K562 (cell line): ENCODE results near the gene OR10A3. TPM values are rescaled to one million over a fixed set of nuclear protein-coding genes. Genes with fewer than 3 reads are reported as not detected.

Experiments used
- HNRNPL ChIP-seq: fragments of 200-400 bp; formaldehyde crosslinking; IDR thresholded peaks from 2 replicates; pipeline ENCODE4 v1.6.1; 2017; ENCODE audit warnings: low read depth, mild to moderate bottlenecking, low read length
- ILK ChIP-seq: fragments of 450-650 bp; IDR thresholded peaks from 2 replicates; pipeline ENCODE4 v1.6.1; 2016; ENCODE audit warnings: missing genetic modification characterization, low read depth, mild to moderate bottlenecking, missing compliant biosample characterization, moderate library complexity, borderline replicate concordance
- NUFIP1 ChIP-seq: fragments of 450-650 bp; IDR thresholded peaks from 2 replicates; pipeline ENCODE4 v1.6.1; 2018; ENCODE audit not compliant: partially characterized antibody
- POLR2B ChIP-seq: fragments of 450-650 bp; IDR thresholded peaks from 2 replicates; pipeline ENCODE4 v1.6.1; 2018; ENCODE audit warnings: low read depth; ENCODE audit not compliant: partially characterized antibody
- TCFL5 ChIP-seq: fragments of 250-450 bp; sonication (Bioruptor Pico); conservative IDR thresholded peaks from 2 replicates; pipeline ENCODE4 v1.6.1; 2021; ENCODE audit warnings: mild to moderate bottlenecking, moderate library complexity, matching md5 sums
- polyA plus RNA-seq, 8 experiments: library from polyadenylated mRNA; depleted of rRNA in 4 of 8; stranded (reverse) in 5 of 8; unstranded in 3 of 8; fragments of >200 nt; fragmentation: Nextera tagmentation in 2 of 8; fragmentation: Illumina TruSeq in 1 of 8; extraction: Ambion mirVana in 2 of 8; extraction: Trizol in 1 of 8; gene quantifications; 2 replicates each; pipeline versions ENCODE4 v1.2.1 to v1.2.3, GENCODE V29; 2011 to 2014; ENCODE audit warnings: inconsistent platforms in 1 of 8, missing spikeins in 1 of 8
- total RNA-seq, 7 experiments: library from RNA; depleted of rRNA in 6 of 7; stranded (reverse); fragments of >200 nt in 6 of 7; fragmentation: Illumina TruSeq in 2 of 7; extraction: Trizol in 2 of 7; gene quantifications; 2 replicates each; pipeline versions ENCODE4 v1.2.1 to v1.2.3, GENCODE V29; 2011 to 2021; ENCODE audit warnings: low replicate concordance in 1 of 7
- TF ChIP-seq, protein P1 (sequence below), 2 experiments: fragments of 450-650 bp in 1 of 2; sonication (generic) in 1 of 2; formaldehyde crosslinking in 1 of 2; IDR thresholded peaks; 2 replicates each; pipeline versions ENCODE4 v1.7.1 to v1.9.0; 2016 to 2022; ENCODE audit warnings: inconsistent platforms in 1 of 2, mild to moderate bottlenecking in 1 of 2, missing genetic modification reagents in 1 of 2
- TF ChIP-seq, protein P2 (sequence below): fragments of 450-650 bp; formaldehyde crosslinking; IDR thresholded peaks from 2 replicates; pipeline ENCODE4 v1.4.0; 2020; ENCODE audit warnings: mild to moderate bottlenecking, moderate library complexity
- TF ChIP-seq, protein P3 (sequence below): sonication (generic); formaldehyde crosslinking; IDR thresholded peaks from 2 replicates; pipeline ENCODE4 v1.8.1; 2023; ENCODE audit warnings: mild to moderate bottlenecking, missing genetic modification reagents

Gene OR10A3
- total and polyA plus RNA-seq, 9 of the 15 experiments (the other 6 are each of a cell fraction or from before 2014, with no cell fraction given), result not detected

DNA sequence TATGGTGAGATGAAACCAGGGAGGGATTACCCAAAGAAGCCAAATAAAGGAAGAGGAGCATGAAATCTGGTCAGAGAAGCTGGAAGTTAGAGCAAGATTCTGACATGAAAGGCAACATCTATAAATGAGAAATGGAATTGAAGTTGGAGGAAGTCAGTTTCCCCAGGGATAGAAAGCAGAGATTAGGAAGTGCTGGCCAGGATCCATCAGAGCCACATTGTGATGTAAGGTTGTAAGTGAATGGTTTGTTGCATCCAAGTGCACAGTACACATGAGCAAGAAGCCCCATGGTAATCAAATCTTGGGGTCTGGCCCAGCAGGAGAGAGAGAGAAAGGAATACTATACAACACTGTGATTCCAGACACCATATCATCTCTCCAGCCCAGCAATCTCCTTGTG, 30.3 kb upstream of the OR10A3 start (continued):
- TF ChIP-seq, protein P1, sequence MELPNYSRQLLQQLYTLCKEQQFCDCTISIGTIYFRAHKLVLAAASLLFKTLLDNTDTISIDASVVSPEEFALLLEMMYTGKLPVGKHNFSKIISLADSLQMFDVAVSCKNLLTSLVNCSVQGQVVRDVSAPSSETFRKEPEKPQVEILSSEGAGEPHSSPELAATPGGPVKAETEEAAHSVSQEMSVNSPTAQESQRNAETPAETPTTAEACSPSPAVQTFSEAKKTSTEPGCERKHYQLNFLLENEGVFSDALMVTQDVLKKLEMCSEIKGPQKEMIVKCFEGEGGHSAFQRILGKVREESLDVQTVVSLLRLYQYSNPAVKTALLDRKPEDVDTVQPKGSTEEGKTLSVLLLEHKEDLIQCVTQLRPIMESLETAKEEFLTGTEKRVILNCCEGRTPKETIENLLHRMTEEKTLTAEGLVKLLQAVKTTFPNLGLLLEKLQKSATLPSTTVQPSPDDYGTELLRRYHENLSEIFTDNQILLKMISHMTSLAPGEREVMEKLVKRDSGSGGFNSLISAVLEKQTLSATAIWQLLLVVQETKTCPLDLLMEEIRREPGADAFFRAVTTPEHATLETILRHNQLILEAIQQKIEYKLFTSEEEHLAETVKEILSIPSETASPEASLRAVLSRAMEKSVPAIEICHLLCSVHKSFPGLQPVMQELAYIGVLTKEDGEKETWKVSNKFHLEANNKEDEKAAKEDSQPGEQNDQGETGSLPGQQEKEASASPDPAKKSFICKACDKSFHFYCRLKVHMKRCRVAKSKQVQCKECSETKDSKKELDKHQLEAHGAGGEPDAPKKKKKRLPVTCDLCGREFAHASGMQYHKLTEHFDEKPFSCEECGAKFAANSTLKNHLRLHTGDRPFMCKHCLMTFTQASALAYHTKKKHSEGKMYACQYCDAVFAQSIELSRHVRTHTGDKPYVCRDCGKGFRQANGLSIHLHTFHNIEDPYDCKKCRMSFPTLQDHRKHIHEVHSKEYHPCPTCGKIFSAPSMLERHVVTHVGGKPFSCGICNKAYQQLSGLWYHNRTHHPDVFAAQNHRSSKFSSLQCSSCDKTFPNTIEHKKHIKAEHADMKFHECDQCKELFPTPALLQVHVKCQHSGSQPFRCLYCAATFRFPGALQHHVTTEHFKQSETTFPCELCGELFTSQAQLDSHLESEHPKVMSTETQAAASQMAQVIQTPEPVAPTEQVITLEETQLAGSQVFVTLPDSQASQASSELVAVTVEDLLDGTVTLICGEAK (IDR thresholded peaks at IDR 0.05), result no peak
- TF ChIP-seq, protein P1 (CRISPR knock-in tag; IDR thresholded peaks at IDR 0.05), result no peak
- TF ChIP-seq NUFIP1 (no peak), HNRNPL (no peak), TCFL5 (no peak), POLR2B (no peak), ILK (tag) (no peak)
- TF ChIP-seq, protein P2, sequence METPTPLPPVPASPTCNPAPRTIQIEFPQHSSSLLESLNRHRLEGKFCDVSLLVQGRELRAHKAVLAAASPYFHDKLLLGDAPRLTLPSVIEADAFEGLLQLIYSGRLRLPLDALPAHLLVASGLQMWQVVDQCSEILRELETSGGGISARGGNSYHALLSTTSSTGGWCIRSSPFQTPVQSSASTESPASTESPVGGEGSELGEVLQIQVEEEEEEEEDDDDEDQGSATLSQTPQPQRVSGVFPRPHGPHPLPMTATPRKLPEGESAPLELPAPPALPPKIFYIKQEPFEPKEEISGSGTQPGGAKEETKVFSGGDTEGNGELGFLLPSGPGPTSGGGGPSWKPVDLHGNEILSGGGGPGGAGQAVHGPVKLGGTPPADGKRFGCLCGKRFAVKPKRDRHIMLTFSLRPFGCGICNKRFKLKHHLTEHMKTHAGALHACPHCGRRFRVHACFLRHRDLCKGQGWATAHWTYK (CRISPR knock-in tag), result no peak
- TF ChIP-seq, protein P3, sequence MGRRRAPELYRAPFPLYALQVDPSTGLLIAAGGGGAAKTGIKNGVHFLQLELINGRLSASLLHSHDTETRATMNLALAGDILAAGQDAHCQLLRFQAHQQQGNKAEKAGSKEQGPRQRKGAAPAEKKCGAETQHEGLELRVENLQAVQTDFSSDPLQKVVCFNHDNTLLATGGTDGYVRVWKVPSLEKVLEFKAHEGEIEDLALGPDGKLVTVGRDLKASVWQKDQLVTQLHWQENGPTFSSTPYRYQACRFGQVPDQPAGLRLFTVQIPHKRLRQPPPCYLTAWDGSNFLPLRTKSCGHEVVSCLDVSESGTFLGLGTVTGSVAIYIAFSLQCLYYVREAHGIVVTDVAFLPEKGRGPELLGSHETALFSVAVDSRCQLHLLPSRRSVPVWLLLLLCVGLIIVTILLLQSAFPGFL (CRISPR knock-in tag), result no peak
